ENCODE measurements around the gene MRPS12. TPM values are rescaled to one million over a fixed set of nuclear protein-coding genes. Genes with fewer than 3 reads are reported as not detected.

Gene MRPS12
- total RNA-seq, 6 donors from 2014 or later: 3.1 to 38.3 (median 26.0) TPM

DNA sequence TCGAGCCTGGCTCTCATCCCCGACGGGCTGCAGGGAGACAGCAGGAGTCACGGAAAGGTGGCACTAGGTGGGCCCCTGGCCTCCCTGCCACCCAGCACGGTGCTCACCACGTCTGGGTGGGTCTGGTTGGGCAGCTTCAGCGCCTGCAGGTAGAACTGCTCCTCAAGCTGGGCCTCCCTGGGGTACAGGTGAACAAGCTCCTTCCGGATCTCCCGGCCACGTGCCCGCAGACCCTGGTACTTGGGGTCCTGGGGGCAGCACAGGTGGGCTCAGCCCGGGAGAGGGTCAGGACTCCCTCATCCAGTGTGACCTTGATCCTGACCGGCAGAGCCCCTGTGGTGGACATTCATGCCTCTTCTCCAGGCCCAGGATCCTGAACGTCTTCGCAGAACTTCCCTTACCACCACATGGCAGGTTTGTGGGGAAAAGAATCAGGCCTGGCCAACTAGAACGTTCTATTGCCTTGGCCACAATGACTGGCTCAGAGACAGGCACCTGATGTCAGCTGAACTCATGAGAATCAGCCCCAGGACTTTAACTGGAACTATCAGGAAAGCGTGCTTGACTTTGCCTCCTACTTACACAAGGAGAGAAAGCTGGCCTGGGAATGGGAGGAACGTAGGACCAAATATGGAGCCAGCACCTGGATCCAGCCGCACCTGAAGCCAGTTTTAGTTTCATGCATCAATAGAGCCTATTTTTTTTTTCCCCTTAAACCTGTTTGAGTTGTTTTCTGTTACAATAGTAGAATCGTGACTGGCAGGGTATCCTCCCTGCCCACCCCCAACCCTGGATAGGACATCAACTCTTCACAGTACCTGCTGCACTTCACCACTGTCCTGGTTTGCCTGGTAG lies 9.1 kb upstream of the MRPS12 start:
- DNase-seq (peak in 1 of 2 donors; percentile 53), ATAC-seq (ENCODE audit: low FRiP score in 2 of 2) (no peak)
- WGBS, 2 donors: 85 to 89% methylated on average over 8 to 15 of the region's 20 CpGs
- H3K4me1 ChIP-seq: no peaks in the 10 kb centered on the region
- H3K4me3 ChIP-seq: no peak overlapping the region
- H3K27me3 ChIP-seq: no peaks in the 10 kb centered on the region
- TF ChIP-seq POLR2A (IDR thresholded peaks at IDR 0.05): no peak
- TF ChIP-seq, protein P1, sequence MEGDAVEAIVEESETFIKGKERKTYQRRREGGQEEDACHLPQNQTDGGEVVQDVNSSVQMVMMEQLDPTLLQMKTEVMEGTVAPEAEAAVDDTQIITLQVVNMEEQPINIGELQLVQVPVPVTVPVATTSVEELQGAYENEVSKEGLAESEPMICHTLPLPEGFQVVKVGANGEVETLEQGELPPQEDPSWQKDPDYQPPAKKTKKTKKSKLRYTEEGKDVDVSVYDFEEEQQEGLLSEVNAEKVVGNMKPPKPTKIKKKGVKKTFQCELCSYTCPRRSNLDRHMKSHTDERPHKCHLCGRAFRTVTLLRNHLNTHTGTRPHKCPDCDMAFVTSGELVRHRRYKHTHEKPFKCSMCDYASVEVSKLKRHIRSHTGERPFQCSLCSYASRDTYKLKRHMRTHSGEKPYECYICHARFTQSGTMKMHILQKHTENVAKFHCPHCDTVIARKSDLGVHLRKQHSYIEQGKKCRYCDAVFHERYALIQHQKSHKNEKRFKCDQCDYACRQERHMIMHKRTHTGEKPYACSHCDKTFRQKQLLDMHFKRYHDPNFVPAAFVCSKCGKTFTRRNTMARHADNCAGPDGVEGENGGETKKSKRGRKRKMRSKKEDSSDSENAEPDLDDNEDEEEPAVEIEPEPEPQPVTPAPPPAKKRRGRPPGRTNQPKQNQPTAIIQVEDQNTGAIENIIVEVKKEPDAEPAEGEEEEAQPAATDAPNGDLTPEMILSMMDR (IDR thresholded peaks at IDR 0.05): no peak
- no peak for TF ChIP-seq EP300 (IDR thresholded peaks at IDR 0.05)
- TF ChIP-seq POLR2AphosphoS5 (IDR thresholded peaks at IDR 0.05): no peak
- H3K9me3 ChIP-seq: no peaks in the 10 kb centered on the region
- no peak overlapping the region for H3K27ac ChIP-seq
- peaks cover 3 to 38% (median 20%) of the 10 kb centered on the region in 4 donors for H3K36me3 ChIP-seq

DNA sequence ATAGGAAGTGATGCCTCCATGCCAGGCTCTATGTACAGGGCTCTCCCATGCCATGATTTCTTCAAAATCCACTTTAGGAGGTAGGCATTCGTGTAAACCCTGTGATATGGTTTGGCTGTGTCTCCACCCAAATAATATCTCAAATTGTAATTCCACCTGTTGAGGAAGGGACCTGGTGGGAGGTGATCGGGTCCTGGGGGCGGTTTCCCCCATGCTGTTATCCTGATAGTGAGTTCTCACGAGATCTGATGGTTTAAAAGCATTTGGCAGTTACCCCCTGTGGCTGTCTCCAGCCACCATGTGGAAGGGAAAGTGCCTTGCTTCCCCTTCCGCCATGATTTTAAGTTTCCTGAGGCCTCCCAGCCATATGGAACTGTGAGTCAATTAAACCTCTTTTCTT lies 8.3 kb upstream of the MRPS12 start:
- 93 to 96% methylated on average over 5 of the region's 5 CpGs for WGBS, 2 donors
- Histone ChIP-seq H3K4me3 (no peak overlapping the region), H3K27ac (no peak overlapping the region), H3K36me3 (peaks cover 3 to 38% (median 20%) of the 10 kb centered on the region in 4 donors), H3K27me3 (no peaks in the 10 kb centered on the region), H3K4me1 (no peaks in the 10 kb centered on the region), H3K9me3 (no peaks in the 10 kb centered on the region)
- DNase-seq: no peak
- ATAC-seq (ENCODE audit: low FRiP score in 2 of 2): no peak
- no peak for TF ChIP-seq POLR2AphosphoS5 (IDR thresholded peaks at IDR 0.05)
- TF ChIP-seq, protein P1 (IDR thresholded peaks at IDR 0.05): no peak
- TF ChIP-seq POLR2A (IDR thresholded peaks at IDR 0.05): no peak

DNA sequence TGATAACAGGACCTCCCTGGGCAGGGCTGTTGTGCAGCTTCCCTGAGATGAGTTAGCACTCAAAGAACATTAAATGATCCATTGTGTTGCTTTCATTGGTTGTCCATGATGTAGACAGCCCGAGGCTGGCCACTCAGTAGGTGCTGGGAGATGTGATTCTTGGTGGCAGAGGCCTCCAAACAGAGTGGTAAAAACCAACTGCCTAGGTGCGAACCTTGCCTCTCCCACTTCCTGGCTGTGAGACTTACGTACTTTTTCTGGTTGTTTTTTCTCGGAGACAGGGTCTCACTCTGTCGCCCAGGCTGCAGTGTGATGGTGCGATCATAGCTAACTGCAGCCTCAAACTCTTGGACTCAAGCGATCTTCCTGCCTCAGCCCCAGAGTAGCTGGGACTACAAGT lies 6.4 kb upstream of the MRPS12 start:
- Histone ChIP-seq H3K4me3 (no peak overlapping the region), H3K36me3 (peaks cover 3 to 34% (median 20%) of the 10 kb centered on the region in 4 donors), H3K9me3 (no peaks in the 10 kb centered on the region), H3K27ac (no peak overlapping the region), H3K27me3 (no peaks in the 10 kb centered on the region), H3K4me1 (peaks cover 0 to 11% (median 2%) of the 10 kb centered on the region in 4 donors)
- DNase-seq: no peak
- TF ChIP-seq POLR2A (IDR thresholded peaks at IDR 0.05) (no peak), EP300 (IDR thresholded peaks at IDR 0.05) (no peak), POLR2AphosphoS5 (IDR thresholded peaks at IDR 0.05) (no peak)
- TF ChIP-seq, protein P1 (IDR thresholded peaks at IDR 0.05): no peak
- no peak for ATAC-seq (ENCODE audit: low FRiP score in 2 of 2)
- WGBS, 2 donors: 88 to 95% methylated on average over 7 of the region's 7 CpGs

DNA sequence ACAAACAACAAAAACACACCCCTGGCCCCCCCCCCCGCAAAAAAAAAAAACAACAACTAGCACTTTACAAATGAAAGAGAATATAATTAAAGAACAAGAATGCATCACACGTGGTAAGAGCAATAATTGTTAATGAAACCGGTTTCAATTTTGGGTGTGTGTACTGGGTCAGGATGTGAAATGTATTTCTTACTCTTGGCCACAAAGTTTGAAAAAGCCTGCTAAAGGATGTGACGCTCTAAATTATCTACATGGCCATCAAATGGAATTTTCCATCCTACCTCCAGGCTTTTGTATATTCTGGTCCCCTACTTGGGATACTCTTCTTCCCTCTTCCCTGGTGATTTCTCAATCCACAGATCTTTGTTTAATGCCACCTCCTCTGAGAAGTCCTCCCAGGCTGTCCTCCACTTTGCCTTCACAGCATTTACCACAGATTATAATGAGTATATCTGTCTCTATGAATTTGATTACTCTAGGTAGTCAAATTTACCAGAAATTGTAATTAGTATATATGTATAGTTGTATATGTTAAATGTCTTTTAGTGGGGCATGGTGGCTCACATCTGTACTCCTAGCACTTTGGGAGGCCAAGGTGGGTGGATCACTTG lies 2.2 kb upstream of the MRPS12 start:
- H3K9me3 ChIP-seq: no peaks in the 10 kb centered on the region
- no peak overlapping the region for H3K4me3 ChIP-seq
- DNase-seq: no peak
- ATAC-seq (ENCODE audit: low FRiP score in 2 of 2): no peak
- TF ChIP-seq, protein P1 (IDR thresholded peaks at IDR 0.05): no peak
- no peak for TF ChIP-seq EP300 (IDR thresholded peaks at IDR 0.05)
- no peak for TF ChIP-seq POLR2A (IDR thresholded peaks at IDR 0.05)
- no peak for TF ChIP-seq POLR2AphosphoS5 (IDR thresholded peaks at IDR 0.05)
- H3K36me3 ChIP-seq: peaks cover 3 to 33% (median 21%) of the 10 kb centered on the region in 4 donors
- H3K27me3 ChIP-seq: no peaks in the 10 kb centered on the region
- peak overlapping the region in 2 of 4 donors; percentile 28 to 89 for H3K27ac ChIP-seq
- 51 to 73% methylated on average over 4 of the region's 4 CpGs for WGBS, 2 donors
- H3K4me1 ChIP-seq: peaks cover 16 to 39% (median 19%) of the 10 kb centered on the region in 4 donors

Data from upper lobe of left lung (tissue), 6 donors.